ENCODE data around the gene ZBTB18.

- TF ChIP-seq MAX (IDR thresholded peaks at IDR 0.05): no peak
- TF ChIP-seq TP53 (CRISPR knock-in tag; IDR thresholded peaks at IDR 0.05): no peak
- no peak for TF ChIP-seq EP300 (IDR thresholded peaks at IDR 0.05)
- TF ChIP-seq SMC3 (IDR thresholded peaks at IDR 0.05): no peak
- TF ChIP-seq CTCF (IDR thresholded peaks at IDR 0.05): no peak
- no peak for TF ChIP-seq GATA3 (IDR thresholded peaks at IDR 0.05; ENCODE audit: borderline replicate concordance)
- TF ChIP-seq BCL3 (IDR thresholded peaks at IDR 0.05): no peak
- TF ChIP-seq CHD2 (IDR thresholded peaks at IDR 0.05; ENCODE audit: low read length, partially characterized antibody): no peak
- TF ChIP-seq CBX8 (IDR thresholded peaks at IDR 0.05): no peak
Observed at GRCh38 chr1:244065960-244066388, 14.9 kb downstream of the ZBTB18 start.
